ENCODE data around the gene GRM1.

GRM1 gene

DNA sequence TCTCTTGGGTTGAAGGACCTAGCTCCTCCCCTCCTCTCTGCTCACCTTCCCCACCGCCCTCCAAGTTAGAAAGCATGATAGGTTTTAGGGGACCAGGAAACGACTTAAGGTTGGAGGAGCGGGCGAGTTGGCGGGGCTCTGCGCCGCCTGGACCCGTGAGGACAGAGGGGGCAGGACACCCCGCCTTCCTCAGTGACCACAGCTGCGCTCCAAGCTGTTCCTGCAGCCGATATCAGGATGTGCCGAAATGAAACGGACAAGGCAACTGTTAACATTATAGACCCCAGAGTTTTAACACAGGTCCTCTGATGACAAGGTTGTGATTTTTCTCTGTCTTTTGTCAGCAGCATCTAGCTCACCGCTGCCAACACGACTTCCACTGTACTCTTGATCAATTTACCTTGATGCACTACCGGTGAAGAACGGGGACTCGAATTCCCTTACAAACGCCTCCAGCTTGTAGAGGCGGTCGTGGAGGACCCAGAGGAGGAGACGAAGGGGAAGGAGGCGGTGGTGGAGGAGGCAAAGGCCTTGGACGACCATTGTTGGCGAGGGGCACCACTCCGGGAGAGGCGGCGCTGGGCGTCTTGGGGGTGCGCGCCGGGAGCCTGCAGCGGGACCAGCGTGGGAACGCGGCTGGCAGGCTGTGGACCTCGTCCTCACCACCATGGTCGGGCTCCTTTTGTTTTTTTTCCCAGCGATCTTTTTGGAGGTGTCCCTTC, at the start of gene GRM1:
Gene GRM1 (plus strand): TSS at position 212 of the 722 bp plus-strand sequence. CDS start 456 bp downstream, at position 668.
- in situ Hi-C loops (cut with HindIII; ENCODE audit: low sequenced_read_pairs), result no loop called here

DNA sequence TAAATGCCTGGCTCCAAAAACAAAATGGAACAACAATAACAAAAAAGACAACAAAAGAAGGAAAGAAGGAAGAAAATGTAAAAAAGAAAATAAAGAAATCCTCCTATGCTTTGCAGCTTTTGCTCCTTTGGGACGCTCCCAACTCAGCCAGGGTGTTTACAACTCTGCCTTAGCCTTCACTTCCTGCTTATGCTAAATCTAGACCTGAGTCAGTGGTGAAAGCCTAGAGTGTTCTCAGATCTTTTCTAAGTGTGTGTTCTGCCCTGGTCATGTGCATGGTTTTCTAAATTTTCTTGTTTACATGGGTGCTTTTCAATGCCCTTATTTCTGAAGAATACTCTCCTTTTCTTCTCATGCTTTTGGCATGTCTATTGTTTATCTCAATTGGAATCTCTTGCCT, 19.5 kb upstream of the GRM1 start:
- in situ Hi-C loops (cut with HindIII; ENCODE audit: low sequenced_read_pairs), result no loop called here

DNA sequence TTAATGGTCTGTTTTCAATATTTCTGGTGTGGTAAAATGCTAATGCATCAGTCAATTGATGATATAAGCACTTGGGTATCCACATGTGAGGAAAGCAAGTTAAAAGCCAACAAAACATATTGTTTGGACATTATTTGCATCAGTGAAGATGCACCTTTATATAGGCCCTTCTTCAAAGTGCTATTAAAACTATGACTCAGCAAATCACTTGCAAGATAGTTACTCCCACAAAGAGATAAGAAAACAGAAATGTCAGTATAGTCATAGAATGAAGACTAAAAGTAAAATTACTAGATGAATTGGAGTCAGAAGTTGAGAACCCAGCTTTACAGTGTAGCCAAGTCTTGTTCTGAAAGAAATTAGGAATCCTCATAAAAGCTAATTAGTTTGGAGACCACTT, 14.6 kb upstream of the GRM1 start:
- in situ Hi-C loops (cut with HindIII; ENCODE audit: low sequenced_read_pairs), result no loop called here

DNA sequence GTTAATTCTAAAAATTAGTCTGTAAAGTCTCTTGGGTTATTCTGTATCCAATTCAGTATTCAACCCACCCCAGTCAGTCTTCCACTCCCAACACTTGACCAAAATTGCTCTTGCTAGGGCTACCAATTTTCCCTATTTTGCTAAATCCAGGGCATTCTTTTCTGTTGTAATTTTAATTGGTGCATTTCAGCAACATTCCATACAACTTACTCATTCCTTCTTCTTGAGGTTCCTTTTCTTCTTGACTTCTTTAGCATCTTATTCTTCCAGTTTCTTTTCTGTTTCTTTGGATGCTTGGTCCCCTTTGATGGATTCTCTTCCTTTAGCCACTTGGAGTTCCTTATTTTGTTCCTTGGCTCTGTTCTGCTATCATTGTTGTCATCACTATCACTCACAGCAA, 11.2 kb upstream of the GRM1 start:
- in situ Hi-C loops (cut with HindIII; ENCODE audit: low sequenced_read_pairs), result no loop called here

DNA sequence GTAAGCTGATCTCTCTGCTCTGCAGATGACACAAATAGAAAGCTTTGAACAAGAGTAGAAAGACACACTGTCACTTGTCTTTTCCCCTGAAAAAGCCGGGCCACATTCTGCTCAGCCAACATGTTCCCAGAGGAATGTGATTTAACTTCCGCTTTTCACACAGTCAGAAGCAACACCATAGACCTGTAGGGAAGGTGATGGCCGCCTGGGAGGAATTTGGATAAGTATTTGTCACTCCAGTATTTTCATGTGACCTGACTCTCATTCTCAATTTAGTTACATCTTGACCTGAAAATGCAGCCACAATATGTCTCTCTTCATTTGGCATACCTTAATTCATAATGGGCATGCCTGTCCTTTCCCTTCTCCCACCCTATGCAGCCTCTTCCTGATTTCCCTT, 2.0 kb upstream of the GRM1 start:
- in situ Hi-C loops (cut with HindIII; ENCODE audit: low sequenced_read_pairs), result no loop called here

DNA sequence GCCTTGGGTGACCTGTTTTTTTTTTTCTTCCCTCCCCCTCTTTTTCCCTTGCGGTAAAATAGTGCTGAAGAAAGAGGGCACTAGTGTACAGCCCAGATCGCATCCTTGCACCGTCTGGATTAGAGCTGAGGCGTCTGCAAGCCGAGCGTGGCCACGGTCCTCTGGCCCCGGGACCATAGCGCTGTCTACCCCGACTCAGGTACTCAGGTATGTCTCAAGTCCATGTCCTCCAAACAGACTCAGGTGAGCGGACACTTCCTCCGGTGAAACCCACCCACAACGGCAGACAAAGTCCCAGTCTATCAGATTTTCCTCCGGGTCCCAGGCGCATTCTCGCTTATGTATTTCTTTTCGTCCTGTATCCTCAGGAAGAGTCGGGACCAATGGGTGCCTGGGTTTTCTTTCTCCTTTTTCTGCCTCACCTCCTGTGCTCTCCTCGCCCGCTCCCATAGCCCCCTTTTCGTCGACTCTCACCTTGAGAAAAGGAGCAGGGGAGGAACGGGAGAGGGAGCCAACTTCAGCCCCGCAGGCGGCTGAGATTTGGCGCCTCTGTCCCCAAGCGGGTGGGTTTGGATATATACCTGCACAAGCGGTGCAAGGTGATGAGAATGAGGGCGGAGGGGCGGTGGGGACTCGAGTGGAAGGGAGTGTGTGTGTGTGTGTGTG, 1.1 kb upstream of the GRM1 start:
- in situ Hi-C loops (cut with HindIII; ENCODE audit: low sequenced_read_pairs), result no loop called here

DNA sequence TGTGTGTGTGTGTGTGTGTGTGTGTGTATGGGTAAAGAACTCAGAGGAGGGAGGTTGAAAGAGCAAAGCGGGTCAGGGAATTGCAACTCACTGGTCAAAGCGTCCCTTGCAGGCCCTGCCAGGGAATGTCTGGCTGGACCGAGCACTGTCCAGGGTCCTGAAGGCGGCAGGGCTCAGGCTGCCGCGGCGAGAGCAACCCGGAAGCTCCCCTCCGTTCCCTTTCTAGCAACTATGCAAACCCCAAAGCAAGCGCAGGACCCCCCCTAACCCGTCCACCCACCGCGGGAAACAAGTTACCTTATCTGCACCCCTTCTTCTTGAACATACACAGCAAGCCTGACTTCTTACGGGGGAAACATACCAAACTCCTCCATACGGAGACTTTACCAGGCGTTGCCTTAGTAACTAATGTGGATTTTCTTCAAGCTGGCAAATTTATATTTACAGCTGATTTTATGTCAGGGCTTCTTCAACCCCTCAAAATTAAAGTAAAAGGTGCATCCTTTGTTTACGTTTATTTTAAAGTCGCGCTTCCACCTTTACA, 538 bp upstream of the GRM1 start:
- in situ Hi-C loops (cut with HindIII; ENCODE audit: low sequenced_read_pairs), result no loop called here

DNA sequence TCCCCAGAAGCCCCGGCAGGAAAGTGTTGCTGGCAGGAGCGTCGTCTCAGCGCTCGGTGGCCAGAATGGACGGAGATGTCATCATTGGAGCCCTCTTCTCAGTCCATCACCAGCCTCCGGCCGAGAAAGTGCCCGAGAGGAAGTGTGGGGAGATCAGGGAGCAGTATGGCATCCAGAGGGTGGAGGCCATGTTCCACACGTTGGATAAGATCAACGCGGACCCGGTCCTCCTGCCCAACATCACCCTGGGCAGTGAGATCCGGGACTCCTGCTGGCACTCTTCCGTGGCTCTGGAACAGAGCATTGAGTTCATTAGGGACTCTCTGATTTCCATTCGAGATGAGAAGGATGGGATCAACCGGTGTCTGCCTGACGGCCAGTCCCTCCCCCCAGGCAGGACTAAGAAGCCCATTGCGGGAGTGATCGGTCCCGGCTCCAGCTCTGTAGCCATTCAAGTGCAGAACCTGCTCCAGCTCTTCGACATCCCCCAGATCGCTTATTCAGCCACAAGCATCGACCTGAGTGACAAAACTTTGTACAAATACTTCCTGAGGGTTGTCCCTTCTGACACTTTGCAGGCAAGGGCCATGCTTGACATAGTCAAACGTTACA, 817 bp downstream of the GRM1 start:
- in situ Hi-C loops (cut with HindIII; ENCODE audit: low sequenced_read_pairs), result loop anchor here (10.0 kb wide), 1 partner anchor 315 kb away; no protein-coding TSS in a partner anchor

DNA sequence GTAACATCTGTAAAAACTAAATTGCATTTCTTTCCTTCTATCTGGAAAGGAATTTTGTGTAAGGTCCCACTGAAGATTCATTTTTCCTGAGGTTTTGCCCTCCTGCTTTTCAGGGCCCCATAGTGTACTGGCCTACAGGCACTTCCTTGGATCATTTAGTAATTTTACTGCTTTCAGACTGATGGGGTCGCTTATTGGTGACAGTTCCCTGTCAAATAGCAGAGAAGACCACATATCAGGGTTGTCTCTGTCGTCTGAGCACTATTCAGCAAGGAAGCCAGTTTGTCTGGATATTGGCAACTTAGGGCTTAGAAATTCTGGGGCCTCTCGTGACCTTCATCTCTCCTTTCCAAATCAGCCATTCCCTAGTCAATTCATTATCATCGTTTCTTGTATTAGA, 3.5 kb downstream of the GRM1 start:
- in situ Hi-C loops (cut with HindIII; ENCODE audit: low sequenced_read_pairs), result loop anchor here (10.0 kb wide), 1 partner anchor 312 kb away; no protein-coding TSS in a partner anchor

DNA sequence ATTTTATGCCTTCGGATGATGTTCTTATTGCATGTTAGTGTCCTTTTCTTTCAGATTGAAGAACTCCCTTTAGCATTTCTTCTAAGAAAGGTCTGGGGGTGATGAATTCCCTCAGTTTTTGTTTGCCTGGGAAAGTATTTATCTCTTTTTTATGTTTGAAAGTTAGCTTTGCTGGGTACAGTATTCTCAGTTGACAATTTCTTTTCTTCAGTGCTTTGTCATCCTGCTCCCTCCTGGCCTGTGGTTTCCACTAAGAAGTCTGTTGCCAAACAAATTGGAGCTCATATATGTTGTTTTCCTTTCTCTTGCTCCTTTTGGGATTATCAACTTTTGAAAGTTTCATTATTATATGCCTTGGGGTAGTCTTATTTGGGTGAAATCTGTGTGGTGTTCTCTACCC, 11.5 kb downstream of the GRM1 start:
- in situ Hi-C loops (cut with HindIII; ENCODE audit: low sequenced_read_pairs), result no loop called here

DNA sequence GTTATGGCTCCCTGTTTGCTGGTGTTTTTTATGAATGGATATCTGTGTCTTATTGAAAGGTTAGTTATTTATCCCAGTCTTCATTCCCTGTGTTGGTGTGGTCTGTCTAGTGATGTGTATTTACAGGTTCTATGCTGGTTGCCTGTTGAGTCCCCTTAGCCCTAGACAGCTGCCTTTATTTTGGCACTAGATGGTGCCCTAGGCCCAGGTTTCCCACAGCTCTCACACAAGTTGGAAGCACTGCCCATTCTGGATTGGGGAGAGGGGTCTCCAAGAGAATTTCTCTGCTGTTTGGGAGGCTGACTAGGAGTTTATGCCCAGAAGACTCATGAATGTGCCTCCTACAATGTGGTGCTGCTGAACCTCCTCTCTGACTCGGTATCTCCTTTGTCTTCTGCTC, 12.4 kb downstream of the GRM1 start:
- in situ Hi-C loops (cut with HindIII; ENCODE audit: low sequenced_read_pairs), result no loop called here

DNA sequence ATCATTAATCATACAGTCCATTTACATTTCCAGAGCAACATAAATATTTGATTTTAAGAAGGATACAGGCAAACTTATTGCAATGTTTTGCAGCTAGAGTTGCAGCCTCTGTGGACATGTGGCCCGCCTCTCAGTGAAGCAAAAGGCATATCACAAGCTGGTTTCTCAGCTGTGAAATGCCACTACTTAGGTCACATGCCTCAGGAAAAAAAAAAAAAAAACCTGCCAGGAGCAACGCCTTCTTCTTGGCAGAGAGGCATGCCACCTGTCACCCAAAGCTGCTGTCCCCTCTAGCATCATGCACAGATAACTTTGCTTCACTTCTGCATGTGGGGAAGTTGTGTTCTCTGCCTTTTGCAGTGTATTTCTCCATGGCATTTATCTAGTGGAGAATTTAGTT, 18.5 kb downstream of the GRM1 start:
- in situ Hi-C loops (cut with HindIII; ENCODE audit: low sequenced_read_pairs), result no loop called here

DNA sequence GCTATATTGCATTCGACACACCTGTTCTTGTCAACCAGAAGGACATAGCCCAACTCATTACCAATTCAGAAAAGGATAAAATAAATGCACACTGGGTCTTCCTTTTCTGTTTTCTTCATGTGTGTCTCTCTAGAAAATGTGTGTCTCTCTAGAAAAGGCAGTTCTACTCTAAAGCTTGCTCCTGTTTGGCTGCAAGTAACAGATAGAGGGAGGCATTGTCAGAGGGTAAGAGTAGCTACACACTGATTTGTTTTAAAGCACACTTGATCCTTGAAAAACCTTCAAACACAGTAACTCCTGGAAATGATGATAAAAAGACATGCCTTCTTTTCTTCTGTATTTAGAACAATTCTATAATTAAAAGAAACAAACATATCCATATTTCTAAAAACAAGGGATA, 21.3 kb downstream of the GRM1 start:
- in situ Hi-C loops (cut with HindIII; ENCODE audit: low sequenced_read_pairs), result no loop called here

DNA sequence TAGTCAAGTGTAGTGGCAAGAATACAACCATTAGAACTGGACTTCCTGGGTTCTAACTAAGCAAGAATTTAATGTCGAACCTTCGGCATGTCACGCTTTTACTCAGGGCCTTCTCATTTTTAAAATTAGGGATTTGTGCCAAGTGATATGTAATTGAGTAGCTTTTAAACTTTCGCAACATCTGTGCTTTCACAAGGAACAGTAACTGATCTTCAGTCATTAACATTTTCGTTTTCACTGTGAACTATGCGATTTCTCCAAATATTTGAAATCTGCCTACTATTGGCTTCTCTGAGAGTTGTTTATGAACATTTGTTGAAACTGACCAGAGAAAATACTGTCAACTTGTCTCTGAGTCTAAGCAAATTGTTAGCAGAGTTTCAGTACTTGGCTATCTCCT, 27.6 kb downstream of the GRM1 start:
- in situ Hi-C loops (cut with HindIII; ENCODE audit: low sequenced_read_pairs), result no loop called here

DNA sequence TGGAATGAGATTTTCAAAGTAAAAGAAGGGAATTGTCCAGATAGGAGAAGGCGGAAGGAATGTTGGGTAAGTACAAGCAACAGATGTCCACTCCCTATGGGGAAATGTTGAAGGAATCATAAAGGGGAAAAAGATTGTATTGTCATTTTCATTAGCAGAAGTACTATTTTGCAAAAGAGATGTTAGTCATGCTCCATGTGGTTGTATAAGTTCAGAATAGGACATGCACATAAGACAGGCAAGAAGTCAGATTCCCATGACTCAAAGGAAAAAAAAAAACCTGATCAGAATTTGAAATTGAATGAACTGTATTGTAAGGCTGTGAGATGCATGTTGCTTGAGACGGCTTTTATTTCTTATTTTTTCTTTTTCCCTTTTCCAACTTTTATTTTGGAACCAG, 36.8 kb downstream of the GRM1 start:
- in situ Hi-C loops (cut with HindIII; ENCODE audit: low sequenced_read_pairs), result no loop called here

DNA sequence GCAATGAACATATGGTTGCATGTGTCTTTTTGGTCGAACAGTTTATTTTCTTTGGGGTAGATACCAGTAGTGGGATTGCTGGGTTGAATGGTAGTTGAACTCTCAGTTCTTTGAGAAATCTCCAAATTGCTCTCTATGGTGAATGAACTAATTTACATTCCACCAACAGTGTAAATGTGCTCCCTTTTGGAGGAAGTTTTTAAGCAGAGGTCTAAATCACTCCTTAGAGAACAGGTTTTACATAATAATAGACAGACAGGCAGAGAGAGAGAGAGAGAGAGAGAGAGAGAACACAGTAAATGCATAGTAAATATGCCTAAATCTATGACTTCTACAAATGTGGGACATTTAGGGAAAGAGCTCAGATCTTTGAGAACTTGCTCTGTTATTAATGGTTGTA, 37.6 kb downstream of the GRM1 start:
- in situ Hi-C loops (cut with HindIII; ENCODE audit: low sequenced_read_pairs), result no loop called here

DNA sequence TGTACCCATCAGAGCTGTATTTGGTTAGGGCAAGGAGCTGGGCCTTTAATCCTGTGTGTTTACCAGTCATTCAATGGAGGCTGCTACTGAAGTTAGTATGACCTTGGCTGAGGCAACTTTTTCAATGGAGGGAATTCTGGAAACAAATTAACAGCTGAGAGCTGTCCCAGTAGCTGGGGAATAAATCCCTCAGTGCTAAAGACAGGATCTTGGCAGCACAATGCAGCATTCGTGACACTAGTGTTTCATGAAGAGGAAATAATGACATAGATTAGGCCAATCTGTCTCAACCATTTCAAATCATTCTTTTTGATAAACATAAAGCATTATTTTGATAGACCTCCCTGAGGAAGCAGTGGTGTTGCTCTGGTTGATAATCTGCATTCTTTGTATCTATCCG, 42.9 kb downstream of the GRM1 start:
- in situ Hi-C loops (cut with HindIII; ENCODE audit: low sequenced_read_pairs), result no loop called here

DNA sequence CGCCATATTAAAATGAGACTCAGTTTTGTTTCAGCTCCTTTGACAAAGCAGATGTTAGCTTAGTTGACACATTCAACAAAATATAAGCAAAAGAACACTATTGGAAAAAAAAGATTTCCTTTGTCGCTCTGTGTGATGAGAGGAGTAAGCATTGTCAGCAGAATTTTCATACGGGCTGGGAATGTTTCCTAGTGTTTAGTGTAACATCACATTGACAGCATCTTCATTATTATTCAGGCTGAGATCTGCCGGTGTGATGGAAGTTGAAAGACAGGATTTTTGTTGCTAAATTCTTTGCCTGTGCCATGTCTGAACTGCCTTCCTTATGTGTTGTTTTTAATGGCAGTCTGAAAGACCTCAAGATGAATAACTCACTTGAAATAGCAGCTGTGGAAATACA, 49.1 kb downstream of the GRM1 start:
- in situ Hi-C loops (cut with HindIII; ENCODE audit: low sequenced_read_pairs), result no loop called here

DNA sequence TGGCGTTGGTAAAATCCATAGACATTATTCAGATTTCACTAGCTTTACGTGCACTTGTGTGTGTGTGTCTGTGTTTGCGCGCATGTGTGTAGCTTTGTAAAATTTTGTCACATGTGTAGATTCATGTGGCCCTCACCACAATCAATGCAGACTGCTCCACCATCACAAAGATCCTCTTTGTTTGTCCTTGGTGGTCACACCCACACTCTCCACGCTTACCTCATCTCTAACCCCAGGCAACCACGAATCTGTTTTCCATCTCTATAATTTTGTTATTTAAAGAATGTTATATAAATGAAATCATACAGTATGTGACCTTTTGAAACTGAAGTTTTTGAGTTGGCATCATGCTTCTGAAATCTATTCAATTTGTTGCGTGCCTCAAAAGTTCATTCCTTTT, 58.5 kb downstream of the GRM1 start:
- in situ Hi-C loops (cut with HindIII; ENCODE audit: low sequenced_read_pairs), result no loop called here

DNA sequence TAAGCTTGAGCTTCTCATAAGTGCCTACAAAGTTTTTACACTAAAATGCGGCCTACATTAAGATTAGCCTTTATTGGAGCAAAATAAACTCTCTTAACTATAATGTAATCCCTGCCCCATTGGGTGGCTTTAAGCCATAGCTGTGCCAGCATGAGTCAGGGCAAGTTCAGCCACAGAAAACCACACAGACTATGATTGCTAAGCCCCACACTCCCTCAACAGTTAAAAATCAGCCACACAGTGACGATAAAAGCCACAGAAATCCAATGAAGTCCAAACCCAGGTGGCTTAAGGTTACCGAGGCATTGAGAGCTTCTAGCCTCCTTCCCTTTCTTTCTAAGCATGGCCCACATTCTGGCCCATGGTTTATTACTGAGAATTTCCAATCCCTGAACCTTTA, 61.6 kb downstream of the GRM1 start:
- in situ Hi-C loops (cut with HindIII; ENCODE audit: low sequenced_read_pairs), result no loop called here

DNA sequence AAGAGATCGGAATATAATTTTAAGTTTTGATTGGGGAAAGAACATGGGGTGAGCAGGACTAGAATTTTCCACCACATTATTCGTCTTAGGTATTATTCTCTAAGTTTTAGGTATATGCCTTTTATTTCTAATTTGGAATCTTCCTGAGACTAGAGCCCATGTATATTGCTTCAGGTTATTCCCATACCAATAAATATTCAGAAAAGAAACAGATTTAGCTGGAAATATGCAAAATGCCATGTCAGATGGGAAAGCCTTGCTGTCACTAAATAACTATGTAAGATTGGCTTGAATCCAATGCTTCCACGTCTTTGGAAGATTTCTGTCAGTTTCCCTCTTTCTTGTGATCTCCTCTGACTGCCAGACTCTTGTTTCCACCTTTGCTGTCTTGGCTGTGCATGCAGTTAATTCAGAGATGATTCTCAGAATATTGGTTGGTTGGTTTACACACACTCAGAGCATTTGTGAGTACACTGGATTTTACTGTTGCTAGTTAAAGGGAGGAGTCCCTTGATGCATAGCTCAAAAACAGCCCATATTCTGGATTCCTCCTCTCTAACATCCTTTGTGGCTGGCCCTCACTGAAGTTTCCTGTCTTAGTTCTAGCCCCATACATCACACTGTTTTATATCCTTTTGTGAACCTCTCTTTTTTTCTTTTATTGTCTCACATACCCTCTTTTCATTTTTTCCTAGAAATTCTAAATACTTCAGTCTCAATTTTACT, 64.3 kb downstream of the GRM1 start:
- in situ Hi-C loops (cut with HindIII; ENCODE audit: low sequenced_read_pairs), result no loop called here

Measured in DLD1 (cell line).